Mesenchymal stem cell (in vitro differentiated cells and primary cell): ENCODE measurements around the gene LRFN2.

Experiments
- DNase-seq: peaks from one replicate; pipeline ENCODE4 v3.0.0-alpha.2; 2013
- H2AFZ ChIP-seq: one replicate; pipeline ENCODE4 v1.6.1; 2013; ENCODE audit warnings: low read depth, mild to moderate bottlenecking, control low read depth, inconsistent platforms, low read length, moderate library complexity
- H2AK5ac ChIP-seq: 2 replicates; pipeline ENCODE4 v1.6.1; 2013; ENCODE audit warnings: low read length, moderate library complexity, mild to moderate bottlenecking, inconsistent platforms; ENCODE audit not compliant: severe bottlenecking
- H2BK120ac ChIP-seq: one replicate; pipeline ENCODE4 v1.6.1; 2013; ENCODE audit warnings: low read depth, mild to moderate bottlenecking, inconsistent platforms, low read length, moderate library complexity
- H2BK12ac ChIP-seq, 2 experiments: one replicate each; pipeline ENCODE4 v1.6.1; 2013; ENCODE audit warnings: inconsistent platforms in 2 of 2, low read length in 2 of 2, mild to moderate bottlenecking in 2 of 2, moderate library complexity in 2 of 2, control low read depth in 1 of 2
- H2BK15ac ChIP-seq: one replicate; pipeline ENCODE4 v1.6.1; 2013; ENCODE audit warnings: mild to moderate bottlenecking, low read depth, inconsistent platforms; ENCODE audit not compliant: poor library complexity, severe bottlenecking
- H2BK5ac ChIP-seq: 2 replicates; pipeline ENCODE4 v1.6.1; 2013; ENCODE audit warnings: low read depth, mild to moderate bottlenecking, low read length, control low read depth, inconsistent platforms; ENCODE audit not compliant: poor library complexity, severe bottlenecking
- H3K14ac ChIP-seq, 2 experiments: one replicate each; pipeline ENCODE4 v1.6.1; 2013; ENCODE audit warnings: inconsistent platforms in 2 of 2, low read length in 2 of 2, control low read depth in 1 of 2, mild to moderate bottlenecking in 1 of 2, moderate library complexity in 1 of 2
- H3K18ac ChIP-seq, 2 experiments: one replicate each; pipeline ENCODE4 v1.6.1; 2013; ENCODE audit warnings: inconsistent platforms in 2 of 2, low read length in 2 of 2, control low read depth in 1 of 2, low read depth in 1 of 2, mild to moderate bottlenecking in 1 of 2
- H3K23ac ChIP-seq, 2 experiments: one replicate each; pipeline ENCODE4 v1.6.1; 2013; ENCODE audit warnings: inconsistent platforms in 2 of 2, low read length in 2 of 2, mild to moderate bottlenecking in 2 of 2, moderate library complexity in 2 of 2, control low read depth in 1 of 2
- H3K27ac ChIP-seq: 2 replicates; pipeline ENCODE4 v1.5.1; 2013; ENCODE audit warnings: mild to moderate bottlenecking, moderate library complexity, low read length, control low read depth, inconsistent platforms; ENCODE audit not compliant: poor library complexity, severe bottlenecking
- H3K27me3 ChIP-seq, 2 experiments: 2 replicates each; pipeline versions ENCODE4 v1.6.1 to v1.7.0; 2013; ENCODE audit warnings: low read length in 2 of 2, mild to moderate bottlenecking in 2 of 2, moderate library complexity in 2 of 2, control low read depth in 1 of 2, inconsistent platforms in 1 of 2; ENCODE audit not compliant: control insufficient read depth in 1 of 2, insufficient read depth in 1 of 2
- H3K36me3 ChIP-seq, 2 experiments: 2 replicates each; pipeline versions ENCODE4 v1.6.1 to v1.7.0; 2013; ENCODE audit warnings: low read length in 2 of 2, control low read depth in 1 of 2, inconsistent platforms in 1 of 2, low read depth in 1 of 2, mild to moderate bottlenecking in 1 of 2; ENCODE audit not compliant: insufficient read depth in 2 of 2, control insufficient read depth in 1 of 2
- H3K4ac ChIP-seq, 2 experiments: one replicate each; pipeline ENCODE4 v1.6.1; 2013; ENCODE audit warnings: inconsistent platforms in 2 of 2, low read length in 2 of 2, mild to moderate bottlenecking in 2 of 2, moderate library complexity in 2 of 2, control low read depth in 1 of 2, low read depth in 1 of 2
- H3K4me1 ChIP-seq: 2 replicates; pipeline ENCODE4 v1.6.1; 2013; ENCODE audit warnings: low read depth, low read length, control low read depth; ENCODE audit not compliant: control insufficient read depth, insufficient read depth
- H3K4me2 ChIP-seq: 2 replicates; pipeline ENCODE4 v1.6.1; 2013; ENCODE audit warnings: low read length, mild to moderate bottlenecking, inconsistent platforms; ENCODE audit not compliant: poor library complexity, severe bottlenecking
- H3K4me3 ChIP-seq, 2 experiments: 2 replicates each; pipeline versions ENCODE4 v1.5.1 to v1.7.0; 2013; ENCODE audit warnings: low read length in 2 of 2, mild to moderate bottlenecking in 2 of 2, control low read depth in 1 of 2, low read depth in 1 of 2; ENCODE audit not compliant: insufficient read depth in 1 of 2
- H3K79me1 ChIP-seq: replicated peaks from 2 replicates; pipeline ENCODE4 v1.6.1; 2013; ENCODE audit warnings: mild to moderate bottlenecking, control low read depth, low read length, inconsistent platforms; ENCODE audit not compliant: poor library complexity, severe bottlenecking
- H3K9ac ChIP-seq: 2 replicates; pipeline ENCODE4 v1.7.0; 2013; ENCODE audit warnings: mild to moderate bottlenecking, low read length, moderate library complexity
- H3K9me3 ChIP-seq: 2 replicates; pipeline ENCODE4 v1.7.0; 2013; ENCODE audit warnings: mild to moderate bottlenecking, low read length; ENCODE audit not compliant: control insufficient read depth
- H4K8ac ChIP-seq: one replicate; pipeline ENCODE4 v1.6.1; 2013; ENCODE audit warnings: inconsistent platforms, mild to moderate bottlenecking, low read length, moderate library complexity
- H4K91ac ChIP-seq: one replicate; pipeline ENCODE4 v1.6.1; 2013; ENCODE audit warnings: mild to moderate bottlenecking, low read length, inconsistent platforms
- WGBS: methylation state at CpG from one replicate; pipeline ENCODE4 v1.1.7; 2013; ENCODE audit warnings: mixed read lengths; 5-methylcytosine and 5-hydroxymethylcytosine counted together

Gene LRFN2

DNA sequence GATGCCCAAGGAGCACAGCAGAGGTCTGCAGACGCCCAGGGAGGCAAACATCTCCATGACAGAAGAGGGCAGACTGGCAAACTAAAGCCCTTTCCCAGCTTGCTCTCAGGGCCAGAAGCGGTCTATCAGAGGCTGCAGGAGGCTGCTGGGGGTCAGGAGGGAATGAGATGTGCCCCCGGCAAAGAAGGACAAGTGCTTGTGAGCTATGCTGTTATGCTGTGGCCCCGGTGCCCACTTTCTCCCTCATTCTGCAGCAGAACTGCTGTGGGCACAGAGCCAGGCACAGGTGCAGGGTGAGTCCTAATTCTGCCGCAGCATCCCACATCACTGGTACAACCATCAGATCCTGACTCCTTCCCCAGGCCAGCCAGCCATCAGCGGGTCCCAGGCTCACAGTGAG, 46.4 kb downstream of the LRFN2 start:
- no peaks in the 10 kb centered on the region for H3K4me1 ChIP-seq
- no peak overlapping the region for H4K8ac ChIP-seq
- no peak overlapping the region for H3K4me2 ChIP-seq
- 77% methylated on average over 6 of the region's 6 CpGs for WGBS
- H3K9ac ChIP-seq: no peak overlapping the region
- no peak overlapping the region for H2BK15ac ChIP-seq
- no peak overlapping the region for H2AFZ ChIP-seq
- no peak overlapping the region for H2BK12ac ChIP-seq
- no peak overlapping the region for H2AK5ac ChIP-seq
- no peak overlapping the region for H2BK5ac ChIP-seq
- H2BK120ac ChIP-seq: no peak overlapping the region
- H3K27me3 ChIP-seq: peaks cover 33 to 67% of the 10 kb centered on the region in 2 experiments
- no peak overlapping the region for H3K18ac ChIP-seq
- H3K14ac ChIP-seq: no peak overlapping the region
- no peak for DNase-seq
- no peak overlapping the region for H3K27ac ChIP-seq
- H3K36me3 ChIP-seq: no peaks in the 10 kb centered on the region
- H3K23ac ChIP-seq: no peak overlapping the region
- no peak overlapping the region for H3K4ac ChIP-seq
- H3K9me3 ChIP-seq: no peaks in the 10 kb centered on the region
- no peak overlapping the region for H4K91ac ChIP-seq
- H3K79me1 ChIP-seq: no peaks in the 10 kb centered on the region
- H3K4me3 ChIP-seq: no peak overlapping the region

DNA sequence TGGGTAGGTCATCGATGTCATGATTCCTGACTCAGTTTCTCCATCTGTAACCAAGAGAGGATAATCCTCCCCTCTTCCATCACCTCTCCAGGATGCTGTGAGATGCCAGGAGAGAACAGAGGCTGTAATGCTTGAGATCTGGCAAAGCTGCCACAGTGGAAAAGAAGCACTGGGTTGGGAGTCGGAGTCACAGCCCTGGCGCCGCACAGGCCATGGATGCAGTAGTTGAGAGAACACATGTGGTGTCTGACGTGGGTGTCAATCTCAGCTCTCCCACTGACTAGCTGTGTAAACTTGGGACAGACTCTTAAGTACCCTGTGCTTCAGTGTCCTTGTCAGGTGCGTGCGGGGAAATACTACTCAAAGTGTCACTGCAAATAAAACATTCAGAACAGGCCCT, 47.3 kb downstream of the LRFN2 start:
- Histone ChIP-seq H2AFZ (no peak overlapping the region), H3K23ac (no peak overlapping the region), H3K27ac (no peak overlapping the region), H3K36me3 (no peaks in the 10 kb centered on the region), H2BK5ac (no peak overlapping the region), H3K4me2 (no peak overlapping the region), H3K18ac (no peak overlapping the region), H3K9me3 (no peaks in the 10 kb centered on the region), H2AK5ac (no peak overlapping the region), H2BK12ac (no peak overlapping the region), H3K4ac (no peak overlapping the region), H2BK120ac (no peak overlapping the region), H3K14ac (no peak overlapping the region), H2BK15ac (no peak overlapping the region), H3K4me1 (no peaks in the 10 kb centered on the region), H3K79me1 (no peaks in the 10 kb centered on the region), H3K27me3 (peaks cover 26 to 74% of the 10 kb centered on the region in 2 experiments), H4K91ac (no peak overlapping the region), H3K4me3 (no peak overlapping the region), H4K8ac (no peak overlapping the region), H3K9ac (no peak overlapping the region)
- no peak for DNase-seq
- WGBS: 86% methylated on average over 4 of the region's 7 CpGs

DNA sequence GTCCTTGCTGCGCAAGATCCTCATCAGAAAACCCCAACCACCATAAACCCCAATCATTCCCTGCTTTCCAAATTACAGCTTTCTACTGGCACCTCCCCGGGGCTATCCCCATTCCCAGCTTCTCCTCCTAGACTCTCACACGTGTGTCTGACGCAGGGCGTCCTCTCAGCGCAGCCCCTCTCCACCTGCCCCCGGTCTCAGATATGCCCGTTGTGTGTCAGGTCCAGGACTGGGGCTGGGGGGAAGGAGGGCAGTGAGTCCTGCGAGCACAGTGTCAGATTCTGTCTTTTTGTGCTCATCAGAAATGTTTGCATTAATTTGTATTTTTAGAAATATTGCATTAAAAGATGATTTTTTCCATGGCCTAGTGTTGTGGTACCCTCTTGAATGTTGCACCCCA, 48.6 kb downstream of the LRFN2 start:
- Histone ChIP-seq H3K23ac (no peak overlapping the region), H3K4ac (no peak overlapping the region), H2BK12ac (no peak overlapping the region), H3K18ac (no peak overlapping the region), H3K27ac (no peak overlapping the region), H2AFZ (no peak overlapping the region), H4K91ac (no peak overlapping the region), H2BK15ac (no peak overlapping the region), H4K8ac (no peak overlapping the region), H3K14ac (no peak overlapping the region), H3K4me2 (no peak overlapping the region), H3K4me3 (no peak overlapping the region), H3K79me1 (no peaks in the 10 kb centered on the region), H3K36me3 (no peaks in the 10 kb centered on the region), H2AK5ac (no peak overlapping the region), H3K9me3 (no peaks in the 10 kb centered on the region), H3K9ac (no peak overlapping the region), H2BK5ac (no peak overlapping the region), H3K4me1 (no peaks in the 10 kb centered on the region), H2BK120ac (no peak overlapping the region), H3K27me3 (peaks cover 26 to 76% of the 10 kb centered on the region in 2 experiments)
- DNase-seq: no peak
- WGBS: 86% methylated on average over 9 of the region's 9 CpGs

DNA sequence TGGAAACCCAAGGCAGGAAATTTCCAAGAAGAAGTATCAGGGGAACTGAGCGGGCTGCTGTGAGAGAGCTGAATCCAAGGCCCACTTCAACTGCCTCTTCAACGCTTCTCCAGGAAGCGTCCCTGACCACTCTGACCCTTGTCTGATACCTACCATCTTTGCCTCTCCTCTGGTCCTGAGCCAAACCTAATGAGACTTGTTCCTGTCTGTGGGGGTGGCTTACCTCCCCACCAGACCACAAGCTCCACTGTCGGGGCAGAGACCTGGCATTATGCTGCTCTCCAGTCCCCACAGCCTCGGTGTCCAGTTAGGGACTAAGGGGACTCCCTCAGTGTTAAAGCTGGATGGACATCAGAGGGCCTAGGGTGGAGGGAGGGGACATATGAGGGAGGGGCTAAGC, 49.7 kb downstream of the LRFN2 start:
- Histone ChIP-seq H2BK15ac (no peak overlapping the region), H3K27ac (no peak overlapping the region), H3K23ac (no peak overlapping the region), H3K4ac (no peak overlapping the region), H3K4me1 (no peaks in the 10 kb centered on the region), H3K18ac (no peak overlapping the region), H4K91ac (no peak overlapping the region), H2AK5ac (no peak overlapping the region), H2BK5ac (no peak overlapping the region), H3K9me3 (no peaks in the 10 kb centered on the region), H3K4me3 (no peak overlapping the region), H4K8ac (no peak overlapping the region), H3K36me3 (no peaks in the 10 kb centered on the region), H3K4me2 (no peak overlapping the region), H2BK120ac (no peak overlapping the region), H3K14ac (no peak overlapping the region), H3K9ac (no peak overlapping the region), H2AFZ (no peak overlapping the region), H3K27me3 (peaks cover 19 to 81% of the 10 kb centered on the region in 2 experiments), H2BK12ac (no peak overlapping the region), H3K79me1 (no peaks in the 10 kb centered on the region)
- 93% methylated on average over 5 of the region's 5 CpGs for WGBS
- DNase-seq: no peak
